HG03139 (cell line): ENCODE data around the gene ITGA11.

Experiments
- ATAC-seq: cut with Tn5 transposase; IDR thresholded peaks from one replicate; pipeline ENCODE4 v1.9.1; 2021; ENCODE audit not compliant: unreplicated experiment

Gene ITGA11

DNA sequence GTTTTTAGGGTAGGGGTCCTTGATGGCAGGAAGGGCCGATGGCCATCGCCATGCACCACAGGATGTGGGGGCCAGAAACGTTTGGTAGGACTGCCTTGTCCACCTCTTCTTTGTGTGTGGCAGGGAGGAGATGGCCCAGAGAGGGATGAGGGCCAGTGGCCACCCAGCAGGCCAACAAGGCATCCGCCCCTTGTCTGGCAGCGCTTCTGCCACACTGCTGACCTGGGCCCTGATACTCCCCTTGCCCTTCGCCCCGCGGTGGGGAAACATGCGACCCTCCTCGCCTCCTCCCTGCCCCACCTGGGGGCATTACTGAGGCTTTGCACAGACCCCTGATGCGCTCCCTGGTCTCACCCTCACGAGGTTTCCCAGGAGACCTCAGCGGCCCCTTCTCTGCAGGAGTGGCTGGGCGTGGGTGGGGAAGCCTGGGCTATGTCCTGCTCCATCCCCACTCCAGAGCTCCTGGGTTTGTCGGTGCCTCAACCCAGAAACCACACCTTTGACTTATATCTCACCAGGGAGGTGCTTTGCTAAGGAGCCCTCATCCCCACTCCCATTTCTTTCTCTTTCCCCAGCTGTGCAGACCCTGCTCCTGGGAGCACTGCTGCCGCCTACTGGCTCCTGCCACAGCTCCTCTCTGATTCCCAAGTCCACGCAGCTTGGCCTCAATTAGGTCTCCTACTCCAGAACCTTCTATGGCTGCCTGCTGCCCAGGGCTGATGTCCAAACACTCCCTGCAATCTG, 115.7 kb downstream of the ITGA11 start:
- no peak for ATAC-seq

DNA sequence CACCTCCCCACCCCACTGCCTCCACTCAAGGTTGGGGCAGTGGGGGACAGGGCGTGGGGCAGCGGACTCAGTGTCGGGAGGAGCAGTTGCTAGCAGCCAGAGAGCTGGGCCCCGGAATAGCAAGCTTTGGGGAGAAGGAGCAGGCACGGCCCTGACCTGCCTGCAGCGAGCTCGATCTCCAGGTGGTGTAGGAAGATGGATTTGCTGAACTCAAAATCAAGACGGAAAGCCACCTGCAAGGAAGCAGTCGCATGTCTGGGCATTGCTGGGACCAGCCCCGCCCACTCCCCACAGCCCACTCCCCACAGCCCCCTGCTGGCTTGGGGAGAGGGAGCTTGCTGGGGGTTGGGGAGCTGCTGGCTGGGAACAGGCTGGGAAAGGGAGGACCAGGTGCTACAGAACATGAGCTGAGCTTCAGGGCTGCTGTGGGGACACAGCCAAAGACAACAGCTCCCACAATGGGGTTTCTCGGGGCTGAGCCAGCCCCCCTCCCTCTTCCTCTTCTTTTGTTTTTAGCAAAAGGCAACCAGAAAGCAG, 116.4 kb downstream of the ITGA11 start:
- ATAC-seq, result no peak

DNA sequence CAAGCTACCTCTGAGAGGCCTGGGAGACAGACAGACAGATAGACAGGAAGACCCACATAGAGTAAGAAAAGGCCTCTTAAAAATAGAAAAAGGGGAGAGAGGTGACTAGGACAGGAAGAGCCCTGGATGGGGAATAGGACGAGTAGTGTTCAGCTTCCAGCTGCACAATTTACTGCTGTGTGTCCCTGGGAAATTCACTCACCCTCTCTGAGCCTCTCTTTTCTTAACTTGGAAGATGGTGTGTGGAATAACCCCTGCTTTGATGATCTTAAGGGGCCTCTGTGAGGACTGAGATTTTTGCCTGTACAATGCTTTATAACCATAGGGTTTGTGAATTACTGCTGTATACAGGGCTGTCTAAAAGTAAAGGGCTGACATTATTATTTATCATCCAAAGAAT, 116.9 kb downstream of the ITGA11 start:
- no peak for ATAC-seq

GRCh38 chr15:68314563-68314962, 117.4 kb downstream of the ITGA11 start:
- ATAC-seq, result no peak

DNA sequence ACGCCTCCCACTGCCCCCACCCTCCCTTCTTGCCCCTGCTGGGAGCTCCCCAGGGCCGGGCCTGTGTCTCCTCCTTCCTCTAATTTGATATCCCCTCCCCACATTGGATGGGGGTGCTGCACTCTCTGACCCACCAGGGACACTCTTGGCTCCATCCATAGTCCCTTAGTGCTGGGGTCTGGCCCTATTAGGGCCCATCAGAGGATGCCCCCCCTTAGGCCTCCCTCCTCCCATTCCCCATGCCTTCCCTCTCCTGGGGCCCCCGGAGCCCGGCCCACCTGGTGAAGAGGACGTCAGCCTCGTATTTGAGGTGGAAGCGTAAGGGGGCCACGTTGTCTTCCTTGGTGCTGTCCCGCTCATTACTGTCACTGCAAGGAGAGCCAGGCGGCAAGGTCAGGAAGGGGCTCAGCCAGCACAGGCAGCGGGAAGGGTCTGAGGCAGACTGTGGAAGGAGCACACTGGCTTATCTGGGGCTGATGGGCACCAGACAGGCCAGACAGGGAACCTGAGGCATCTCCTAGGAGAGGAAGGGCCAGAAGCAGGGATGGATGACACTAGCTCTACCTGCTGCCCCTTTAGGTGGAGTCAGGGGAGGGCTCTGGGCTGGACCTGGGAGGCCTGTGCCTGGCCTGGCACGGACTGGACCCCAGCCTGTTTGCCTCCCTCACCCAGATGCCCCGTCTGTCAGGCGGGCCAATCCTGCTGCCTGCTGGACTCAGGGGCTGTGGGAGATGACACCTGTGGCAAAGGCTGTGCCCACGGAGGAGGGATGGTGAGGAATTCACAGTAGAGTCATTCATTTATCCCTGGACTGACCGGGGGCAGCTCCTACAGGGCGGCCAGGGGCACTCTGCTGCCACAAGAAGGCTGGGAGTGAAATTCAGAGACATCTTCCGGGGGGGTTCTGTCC, 118.2 kb downstream of the ITGA11 start:
- no peak for ATAC-seq

DNA sequence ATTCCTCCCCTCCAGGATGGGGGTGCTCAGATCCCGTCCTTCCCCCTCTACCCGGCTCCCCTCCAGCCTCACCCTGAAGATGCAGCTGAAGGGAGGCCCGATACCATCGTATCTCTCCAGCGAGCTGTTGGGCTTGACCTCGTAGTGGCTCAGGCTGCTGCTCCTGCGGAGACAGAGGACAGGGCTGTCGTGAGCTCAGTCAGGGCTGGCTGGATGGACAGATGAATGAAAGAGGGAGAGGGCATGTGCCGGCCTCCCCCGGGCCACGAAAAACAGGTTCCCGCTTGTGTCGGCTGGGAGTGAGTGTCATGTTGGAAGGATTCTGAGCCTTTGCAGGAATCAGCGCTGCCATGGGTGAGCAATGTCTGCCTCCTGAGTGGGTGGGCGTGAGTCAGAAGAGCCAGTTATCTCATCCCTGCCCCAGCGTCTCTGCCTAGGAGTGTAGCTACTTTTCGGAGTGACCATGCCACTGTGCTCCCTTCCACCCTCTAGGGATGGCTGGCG, 119.2 kb downstream of the ITGA11 start:
- ATAC-seq, result no peak

DNA sequence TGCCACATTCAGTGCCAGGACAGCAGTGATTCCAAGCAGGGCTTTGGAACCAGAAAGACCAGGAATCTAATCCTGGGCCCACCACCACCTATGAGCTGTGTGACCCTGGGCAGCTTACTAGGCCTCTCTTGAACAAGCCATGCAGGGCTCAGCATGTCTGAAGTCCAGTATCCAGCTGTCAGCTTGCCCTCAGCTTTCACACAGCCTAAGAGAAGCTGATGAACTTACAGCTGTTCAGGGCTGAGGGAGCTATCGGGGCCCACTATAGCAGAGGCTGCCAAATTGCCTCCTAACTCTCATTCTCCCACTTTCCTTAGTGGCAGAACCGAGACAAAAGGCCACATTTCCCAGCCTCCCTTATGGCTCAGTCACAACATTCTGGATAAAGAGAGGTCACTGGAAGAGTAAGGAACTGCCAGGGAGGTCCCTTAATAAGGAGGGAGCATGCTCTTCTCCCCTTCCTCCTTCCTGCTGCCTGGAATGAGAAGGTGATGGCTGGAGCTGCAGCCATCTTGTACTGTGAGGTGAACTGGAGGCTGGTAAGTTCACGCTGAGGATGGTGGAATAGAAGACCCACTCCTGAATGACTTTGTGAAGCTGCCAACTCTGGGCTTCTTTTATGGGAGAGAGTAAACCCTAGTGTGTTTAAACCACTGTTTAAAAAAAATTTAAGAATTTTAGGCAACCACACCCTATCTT, 120.0 kb downstream of the ITGA11 start:
- ATAC-seq, result no peak

DNA sequence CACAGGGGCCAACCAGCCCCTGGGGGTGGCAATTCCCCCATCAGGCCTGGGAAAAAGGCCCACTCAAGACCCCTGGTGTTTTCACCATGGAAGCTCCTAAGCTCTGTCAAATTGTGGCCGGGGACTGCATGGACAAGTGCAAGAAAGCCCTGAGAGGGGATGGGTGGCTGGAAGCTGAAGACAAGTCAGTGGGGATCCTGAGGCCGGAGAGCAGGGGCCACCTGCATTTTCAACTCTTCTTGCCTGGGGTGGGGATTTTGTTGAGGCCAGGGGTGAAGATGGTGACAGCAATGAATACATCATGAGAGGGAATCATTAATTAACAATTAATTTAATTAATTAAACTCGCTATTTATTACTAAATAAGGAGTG, 120.5 kb downstream of the ITGA11 start:
- no peak for ATAC-seq

- no peak for ATAC-seq
Measured at GRCh38 chr15:68310804-68311463, 121.0 kb downstream of the ITGA11 start.

DNA sequence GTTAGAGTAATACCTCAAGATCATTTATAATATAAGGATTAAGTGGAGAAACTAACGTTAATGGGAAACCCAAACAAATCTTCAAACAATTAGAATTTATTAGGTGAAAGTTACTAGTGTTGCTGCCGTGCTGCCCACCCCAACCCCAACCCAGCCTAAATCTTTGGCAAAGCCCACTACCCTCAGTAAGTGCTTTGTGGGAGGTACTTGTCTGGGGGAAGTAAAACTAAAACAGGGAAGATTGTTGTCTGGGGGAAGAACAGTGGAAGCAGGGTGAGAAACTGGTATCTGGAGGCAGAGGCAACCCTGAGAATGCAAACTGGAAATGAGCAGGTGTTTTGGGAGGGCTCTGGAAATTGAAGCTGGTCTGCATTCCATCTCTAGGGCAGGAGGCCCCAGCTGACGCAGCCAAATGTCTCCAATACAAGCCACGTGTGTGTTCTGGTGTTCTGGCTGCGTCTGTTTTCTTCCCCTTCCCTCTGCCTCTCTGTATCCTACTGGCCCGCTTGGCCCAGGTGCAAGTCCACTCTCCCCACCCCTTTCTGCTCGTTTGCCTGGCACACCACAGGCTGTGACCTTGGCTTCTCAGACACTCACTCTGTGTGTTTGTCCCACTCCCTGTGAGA, 121.7 kb downstream of the ITGA11 start:
- no peak for ATAC-seq

DNA sequence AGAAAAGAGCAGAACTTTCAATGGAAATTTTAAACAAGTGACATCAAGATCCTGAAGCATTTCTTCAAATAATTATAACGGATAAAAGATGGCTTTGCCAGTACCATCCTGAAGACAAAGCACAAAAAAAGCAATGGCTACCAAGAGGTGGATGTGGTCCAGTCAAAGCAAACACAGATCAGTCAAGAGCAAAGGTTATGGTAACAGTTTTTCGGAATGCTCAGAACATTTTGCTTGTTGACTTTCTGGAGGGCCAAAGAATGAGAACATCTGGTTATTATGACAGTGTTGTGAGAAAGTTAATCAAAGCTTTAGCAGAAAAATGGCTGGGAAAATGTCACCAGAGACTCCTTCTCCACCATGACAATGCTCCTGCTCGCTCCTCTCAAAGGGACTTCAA, 122.9 kb downstream of the ITGA11 start:
- ATAC-seq, result no peak

DNA sequence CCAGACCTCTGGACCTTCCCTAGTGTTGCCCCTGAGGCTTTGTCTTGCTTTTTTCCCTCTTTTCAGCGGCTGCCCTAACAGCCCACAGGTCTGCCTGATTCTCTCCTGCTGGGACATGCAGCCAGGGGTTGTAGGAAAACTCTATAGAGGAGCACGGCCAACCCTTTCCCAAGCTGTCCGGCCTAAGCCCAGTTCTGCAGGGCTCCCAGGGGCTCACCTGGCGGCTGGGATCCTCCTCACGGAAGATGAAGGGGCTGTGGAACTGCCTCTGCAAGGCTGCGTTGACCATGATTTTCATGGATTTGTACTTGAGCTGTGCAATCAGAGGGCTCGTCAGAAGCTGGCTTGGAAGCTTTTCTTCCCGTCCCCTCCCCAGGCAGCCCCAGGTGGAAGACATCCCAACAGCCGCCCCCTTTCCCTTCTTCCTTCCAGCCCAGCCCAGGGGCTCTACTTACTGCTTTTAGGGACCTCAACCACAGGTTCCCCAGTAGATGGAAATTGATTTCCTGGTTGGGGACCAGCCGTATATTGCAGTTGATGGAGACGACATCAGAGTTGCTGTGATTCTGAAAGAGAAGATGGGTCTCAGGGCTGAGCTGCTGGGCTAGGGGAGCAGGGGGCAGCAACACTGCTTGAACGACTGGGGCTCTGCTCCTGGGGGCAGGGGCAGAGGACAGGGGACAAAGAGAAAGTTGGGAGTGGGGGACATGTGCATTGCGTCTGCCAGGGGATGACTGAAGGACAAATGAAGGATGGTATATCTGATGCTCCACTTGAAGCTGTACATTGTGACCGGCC, 124.6 kb downstream of the ITGA11 start:
- no peak for ATAC-seq

GRCh38 chr15:68305420-68305871, 126.5 kb downstream of the ITGA11 start:
- ATAC-seq, result no peak

DNA sequence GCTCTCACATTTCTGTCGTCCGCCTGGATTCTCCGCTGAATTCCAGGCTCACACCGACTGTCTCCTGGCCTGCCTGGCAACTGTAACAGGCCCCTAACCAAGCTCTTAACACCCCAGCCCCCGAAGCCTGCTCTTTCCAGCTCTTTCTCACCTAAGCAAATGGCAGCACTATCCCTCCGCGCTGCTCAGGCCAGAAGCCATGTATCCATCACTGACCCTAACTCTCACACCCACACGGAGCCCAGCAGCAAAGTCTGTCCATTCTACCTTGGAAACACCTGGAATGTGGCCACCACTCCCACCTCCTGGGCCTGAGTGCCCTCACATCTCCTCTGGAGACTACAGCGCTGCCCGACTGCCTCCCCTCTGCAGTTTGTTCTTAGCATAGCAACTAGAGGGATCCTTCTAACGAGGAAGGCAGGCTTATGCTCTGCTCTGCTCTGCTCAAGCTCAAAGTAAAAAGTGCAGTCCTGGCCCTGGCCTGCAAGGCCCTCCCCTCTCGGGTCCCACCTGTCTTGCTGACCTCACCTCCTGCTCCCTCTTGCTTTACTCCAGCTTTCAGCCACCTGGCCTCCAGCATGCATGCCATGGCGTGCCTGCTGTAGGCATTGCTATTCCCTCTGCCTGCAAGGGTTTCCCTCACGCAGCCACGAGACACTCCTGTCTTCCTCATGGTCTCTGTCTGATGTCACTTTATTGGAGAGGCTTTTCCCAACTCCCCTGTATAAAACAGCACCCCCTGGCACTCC, 127.2 kb downstream of the ITGA11 start:
- no peak for ATAC-seq

DNA sequence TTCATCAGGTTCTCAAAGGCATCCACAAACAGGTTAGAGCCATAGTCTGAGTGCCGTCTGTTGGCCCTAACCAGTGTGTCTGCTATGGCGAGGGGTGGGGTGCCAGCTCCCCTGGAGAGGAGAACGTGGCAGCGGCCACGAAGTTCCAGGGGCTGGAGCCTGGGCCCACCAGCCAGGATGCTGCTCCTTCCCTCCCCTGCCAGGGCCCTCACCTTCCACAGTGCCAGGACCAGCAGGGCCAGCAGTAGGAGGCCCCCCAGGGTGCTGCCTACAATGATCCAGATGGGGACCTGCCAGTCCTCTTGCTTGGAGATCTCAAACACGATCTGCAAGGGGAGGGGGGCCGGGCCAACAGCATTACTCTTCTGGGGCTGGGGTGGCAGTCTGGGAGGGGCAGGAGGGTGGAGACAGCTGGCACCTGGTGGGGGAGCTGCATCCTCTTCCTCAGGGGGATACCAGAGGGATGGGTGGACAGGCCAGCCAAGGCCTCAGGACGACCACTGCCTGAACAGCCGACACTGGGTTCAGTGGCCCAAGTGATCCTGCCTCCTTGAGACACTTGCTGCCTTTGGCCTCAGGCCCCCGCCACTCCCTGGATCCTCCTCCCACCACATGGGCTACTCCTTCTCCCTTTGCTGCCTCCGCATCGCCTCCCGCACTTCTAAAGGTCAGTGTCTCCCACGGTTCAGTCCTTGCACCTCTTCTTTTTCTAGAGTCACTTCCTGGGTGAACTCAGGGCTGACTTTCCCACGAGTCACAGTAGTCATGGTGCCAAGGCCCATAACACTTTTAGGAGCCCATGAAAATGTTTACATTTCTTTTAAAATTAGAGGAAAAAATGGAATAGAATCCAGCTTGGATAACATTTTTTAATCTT, 128.2 kb downstream of the ITGA11 start:
- ATAC-seq, result no peak

- no peak for ATAC-seq
Measured at GRCh38 chr15:68303134-68303533, 128.8 kb downstream of the ITGA11 start.

GRCh38 chr15:68302729-68303128, 129.2 kb downstream of the ITGA11 start:
- ATAC-seq, result no peak

DNA sequence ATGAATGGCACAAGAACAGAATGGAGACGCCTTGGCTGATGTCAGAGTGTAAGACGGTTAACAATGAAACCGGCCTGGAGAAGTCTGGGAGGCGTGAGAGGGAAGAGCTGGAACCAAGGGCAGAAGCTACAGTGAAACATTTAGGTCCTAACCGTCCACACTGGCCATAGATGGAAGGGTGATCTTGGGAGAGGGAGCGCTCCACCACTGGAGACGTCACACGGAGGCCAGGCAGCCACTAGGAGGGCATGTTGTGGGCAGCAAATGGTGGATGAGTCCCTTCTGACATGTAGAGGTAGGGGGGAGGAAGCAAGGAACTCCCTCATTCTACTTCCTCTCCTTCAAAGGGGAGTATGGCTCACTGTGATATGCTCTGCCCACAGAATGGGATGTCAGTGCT, 130.7 kb downstream of the ITGA11 start:
- no peak for ATAC-seq
